ENCODE results near the gene CFLAR. TPM values are rescaled to one million over a fixed set of nuclear protein-coding genes. Genes with fewer than 3 reads are reported as not detected.
A peak's percentile ranks its signal among the peaks of the same experiment; 100 is the strongest.

Gene CFLAR
- total RNA-seq, 1 donor from 2014 or later = 46.1 TPM

DNA sequence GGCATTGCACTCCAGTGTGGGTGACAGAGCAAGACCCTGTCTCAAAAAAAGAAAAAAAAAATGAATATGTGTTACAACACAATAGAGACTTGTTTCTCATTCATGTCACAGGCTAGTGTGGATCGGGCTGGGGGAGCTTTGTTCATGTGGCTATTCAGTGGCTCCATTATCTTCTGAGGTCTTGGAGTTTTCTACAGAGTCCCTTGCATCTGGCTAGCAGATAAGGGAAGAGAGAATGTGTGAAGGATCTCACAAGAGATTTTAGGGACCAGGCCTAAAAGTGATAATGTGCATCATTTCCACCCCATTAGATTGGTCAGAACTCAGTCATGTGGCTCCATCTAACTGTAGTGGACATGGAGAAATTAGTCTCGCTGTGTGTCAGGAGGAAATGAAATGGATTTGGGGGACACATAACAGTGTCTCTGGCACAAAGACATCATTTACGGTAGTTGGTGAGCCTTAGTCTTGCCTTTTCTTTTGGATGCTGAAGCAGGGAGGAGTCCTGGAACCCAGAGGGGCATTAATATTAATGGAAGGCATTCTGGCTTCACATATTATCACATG is 34.6 kb downstream of the CFLAR start:
- no peak for DNase-seq (ENCODE audit: low spot score, unreplicated experiment)
- H3K4me3 Mint-ChIP-seq (ENCODE audit: low read depth) = no peak overlapping the region
- no peaks in the 10 kb centered on the region for H3K27me3 Mint-ChIP-seq
- peaks cover 13% of the 10 kb centered on the region for H3K4me1 Mint-ChIP-seq (ENCODE audit: low read depth)
- H3K9me3 Mint-ChIP-seq (ENCODE audit: low read depth) = no peaks in the 10 kb centered on the region
- TF ChIP-seq, protein P1, sequence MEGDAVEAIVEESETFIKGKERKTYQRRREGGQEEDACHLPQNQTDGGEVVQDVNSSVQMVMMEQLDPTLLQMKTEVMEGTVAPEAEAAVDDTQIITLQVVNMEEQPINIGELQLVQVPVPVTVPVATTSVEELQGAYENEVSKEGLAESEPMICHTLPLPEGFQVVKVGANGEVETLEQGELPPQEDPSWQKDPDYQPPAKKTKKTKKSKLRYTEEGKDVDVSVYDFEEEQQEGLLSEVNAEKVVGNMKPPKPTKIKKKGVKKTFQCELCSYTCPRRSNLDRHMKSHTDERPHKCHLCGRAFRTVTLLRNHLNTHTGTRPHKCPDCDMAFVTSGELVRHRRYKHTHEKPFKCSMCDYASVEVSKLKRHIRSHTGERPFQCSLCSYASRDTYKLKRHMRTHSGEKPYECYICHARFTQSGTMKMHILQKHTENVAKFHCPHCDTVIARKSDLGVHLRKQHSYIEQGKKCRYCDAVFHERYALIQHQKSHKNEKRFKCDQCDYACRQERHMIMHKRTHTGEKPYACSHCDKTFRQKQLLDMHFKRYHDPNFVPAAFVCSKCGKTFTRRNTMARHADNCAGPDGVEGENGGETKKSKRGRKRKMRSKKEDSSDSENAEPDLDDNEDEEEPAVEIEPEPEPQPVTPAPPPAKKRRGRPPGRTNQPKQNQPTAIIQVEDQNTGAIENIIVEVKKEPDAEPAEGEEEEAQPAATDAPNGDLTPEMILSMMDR (IDR thresholded peaks at IDR 0.05; ENCODE audit: unreplicated experiment) = no peak
- H3K27ac Mint-ChIP-seq = no peak overlapping the region
- H3K36me3 Mint-ChIP-seq (ENCODE audit: insufficient read depth) = peaks cover 12% of the 10 kb centered on the region

- DNase-seq (ENCODE audit: low spot score, unreplicated experiment) = no peak
- Mint-ChIP-seq H3K4me3 (ENCODE audit: low read depth) (no peak overlapping the region), H3K27ac (no peak overlapping the region), H3K27me3 (no peaks in the 10 kb centered on the region), H3K9me3 (ENCODE audit: low read depth) (no peaks in the 10 kb centered on the region), H3K36me3 (ENCODE audit: insufficient read depth) (peaks cover 12% of the 10 kb centered on the region), H3K4me1 (ENCODE audit: low read depth) (peaks cover 12% of the 10 kb centered on the region)
- TF ChIP-seq, protein P1 (IDR thresholded peaks at IDR 0.05; ENCODE audit: unreplicated experiment) = no peak
Observed at GRCh38 chr2:201151127-201151981, 35.4 kb downstream of the CFLAR start.

DNA sequence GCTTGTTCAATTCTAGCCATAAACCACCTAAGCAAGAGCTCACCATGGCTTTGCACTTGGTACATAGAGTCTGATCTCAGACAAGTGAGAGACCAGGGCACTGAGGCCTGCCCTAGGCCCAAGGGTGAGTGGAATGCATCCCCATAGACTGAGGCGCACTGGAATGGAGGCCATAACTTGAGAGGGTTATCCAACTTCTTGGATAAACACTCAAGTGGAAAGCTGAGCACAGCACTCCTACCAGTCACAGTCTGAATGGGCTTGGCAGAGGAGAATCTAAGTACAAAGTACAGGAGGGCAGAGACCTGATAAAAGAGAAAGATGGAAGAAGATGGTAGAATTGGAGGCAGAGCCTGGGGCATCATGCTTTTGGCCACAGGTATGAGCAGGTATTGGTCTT is 36.6 kb downstream of the CFLAR start:
- no peak overlapping the region for H3K4me3 Mint-ChIP-seq (ENCODE audit: low read depth)
- no peaks in the 10 kb centered on the region for H3K27me3 Mint-ChIP-seq
- no peak overlapping the region for H3K27ac Mint-ChIP-seq
- H3K36me3 Mint-ChIP-seq (ENCODE audit: insufficient read depth) = peaks cover 12% of the 10 kb centered on the region
- no peaks in the 10 kb centered on the region for H3K9me3 Mint-ChIP-seq (ENCODE audit: low read depth)
- peaks cover 12% of the 10 kb centered on the region for H3K4me1 Mint-ChIP-seq (ENCODE audit: low read depth)
- TF ChIP-seq, protein P1 (IDR thresholded peaks at IDR 0.05; ENCODE audit: unreplicated experiment) = no peak
- DNase-seq (ENCODE audit: low spot score, unreplicated experiment) = no peak

DNA sequence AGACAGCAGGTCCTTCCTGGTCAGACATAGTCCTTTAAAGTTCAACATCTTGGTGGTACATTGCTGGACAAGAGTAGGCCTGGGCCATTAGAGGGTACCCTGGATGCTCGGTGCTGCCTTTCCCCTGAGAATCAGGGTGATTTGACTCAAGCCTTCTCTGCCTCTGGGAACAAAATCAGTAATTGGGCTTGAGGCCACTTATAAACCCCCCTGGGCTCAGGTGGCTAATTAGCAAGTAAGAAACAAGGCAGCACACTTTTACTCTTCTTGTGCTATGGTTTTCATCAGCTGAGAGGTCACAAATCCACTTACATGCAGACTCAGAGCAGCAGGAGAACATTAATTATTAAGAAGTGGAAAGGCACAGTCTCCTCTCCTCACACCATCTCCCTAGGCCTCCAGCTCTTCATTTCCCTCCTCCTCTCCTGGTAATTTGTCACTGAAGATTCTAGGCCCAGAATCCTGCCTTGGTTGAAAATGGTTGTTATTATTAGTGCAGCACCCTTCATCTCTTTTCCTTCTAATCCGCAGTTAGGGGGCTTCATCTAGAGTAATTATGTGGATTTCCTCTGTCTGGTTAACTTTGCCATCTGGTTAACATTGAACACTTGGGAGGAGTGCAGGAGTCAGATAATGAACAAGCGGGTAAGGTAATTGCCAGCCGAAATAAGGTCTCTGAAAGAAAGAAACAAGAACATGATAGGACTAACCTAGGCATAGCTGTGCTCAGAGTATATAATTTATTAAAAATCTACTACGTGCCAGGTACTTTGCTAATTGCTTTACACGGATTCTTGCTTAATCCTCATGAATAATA is 37.2 kb downstream of the CFLAR start:
- peaks cover 18% of the 10 kb centered on the region for H3K4me1 Mint-ChIP-seq (ENCODE audit: low read depth)
- TF ChIP-seq, protein P1 (IDR thresholded peaks at IDR 0.05; ENCODE audit: unreplicated experiment) = no peak
- H3K27ac Mint-ChIP-seq = peak overlapping the region; percentile 30
- no peak for DNase-seq (ENCODE audit: low spot score, unreplicated experiment)
- H3K4me3 Mint-ChIP-seq (ENCODE audit: low read depth) = no peak overlapping the region
- no peaks in the 10 kb centered on the region for H3K9me3 Mint-ChIP-seq (ENCODE audit: low read depth)
- H3K27me3 Mint-ChIP-seq = no peaks in the 10 kb centered on the region
- peaks cover 12% of the 10 kb centered on the region for H3K36me3 Mint-ChIP-seq (ENCODE audit: insufficient read depth)
